Stimulated activated CD4-positive, alpha-beta T cell treated with anti-CD3 and anti-CD28 coated beads, Interleukin-4, amount 100 ng/mL, for 48 hours (primary cell): Measurements from ENCODE around the gene SPAST.
"Not testable (repeated sequence)": the region's sequence is repeated elsewhere in the genome, so short reads cannot be mapped to it uniquely, and the experiment has no call there.

Source experiments
- DNase-seq, 2 donors: peaks; one replicate each; pipeline ENCODE4 v3.0.0-alpha.2; 2020; ENCODE audit warnings: low read depth in 2 of 2

The SPAST gene

GRCh38 chr2:32124660-32125059 lies 61.3 kb downstream of the SPAST start:
- DNase-seq, result no peak

GRCh38 chr2:32128636-32129035 lies 65.3 kb downstream of the SPAST start:
- DNase-seq, result no peak

GRCh38 chr2:32129086-32129485 lies 65.7 kb downstream of the SPAST start:
- DNase-seq, result no peak

GRCh38 chr2:32135409-32135808 lies 72.1 kb downstream of the SPAST start:
- DNase-seq, result no peak

GRCh38 chr2:32136097-32136496 lies 72.7 kb downstream of the SPAST start:
- no peak for DNase-seq

- not testable (repeated sequence) for DNase-seq
Measured at GRCh38 chr2:32151544-32151943, 88.2 kb downstream of the SPAST start.

GRCh38 chr2:32159678-32160077 lies 96.3 kb downstream of the SPAST start:
- no peak for DNase-seq

- no peak for DNase-seq
Measured at GRCh38 chr2:32161296-32161695, 97.9 kb downstream of the SPAST start.

- DNase-seq, result not testable (repeated sequence)
Measured at GRCh38 chr2:32164254-32164653, 100.9 kb downstream of the SPAST start.

- not testable (repeated sequence) for DNase-seq
Measured at GRCh38 chr2:32165027-32165347, 101.6 kb downstream of the SPAST start.

GRCh38 chr2:32166115-32166574 lies 102.8 kb downstream of the SPAST start:
- DNase-seq, result no peak

GRCh38 chr2:32168513-32168912 lies 105.2 kb downstream of the SPAST start:
- no peak for DNase-seq

- DNase-seq, result no peak
Measured at GRCh38 chr2:32172870-32173269, 109.5 kb downstream of the SPAST start.

GRCh38 chr2:32182667-32183066 lies 119.3 kb downstream of the SPAST start:
- no peak for DNase-seq

- DNase-seq, result no peak
Measured at GRCh38 chr2:32189011-32189410, 125.7 kb downstream of the SPAST start.

- DNase-seq, result no peak
Measured at GRCh38 chr2:32192418-32192817, 129.1 kb downstream of the SPAST start.

GRCh38 chr2:32200814-32201213 lies 137.5 kb downstream of the SPAST start:
- no peak for DNase-seq

- DNase-seq, result not testable (repeated sequence)
Measured at GRCh38 chr2:32203428-32203827, 140.1 kb downstream of the SPAST start.
